Measurements from ENCODE around the gene SPACA4. TPM values are rescaled to one million over a fixed set of nuclear protein-coding genes. Genes with fewer than 3 reads are reported as not detected.
A peak's percentile ranks its signal among the peaks of the same experiment; 100 is the strongest.

Gene SPACA4
- polyA plus RNA-seq, 2 of the 4 experiments (the other 2 are of a cell fraction): 0.08 to 0.12 TPM

DNA sequence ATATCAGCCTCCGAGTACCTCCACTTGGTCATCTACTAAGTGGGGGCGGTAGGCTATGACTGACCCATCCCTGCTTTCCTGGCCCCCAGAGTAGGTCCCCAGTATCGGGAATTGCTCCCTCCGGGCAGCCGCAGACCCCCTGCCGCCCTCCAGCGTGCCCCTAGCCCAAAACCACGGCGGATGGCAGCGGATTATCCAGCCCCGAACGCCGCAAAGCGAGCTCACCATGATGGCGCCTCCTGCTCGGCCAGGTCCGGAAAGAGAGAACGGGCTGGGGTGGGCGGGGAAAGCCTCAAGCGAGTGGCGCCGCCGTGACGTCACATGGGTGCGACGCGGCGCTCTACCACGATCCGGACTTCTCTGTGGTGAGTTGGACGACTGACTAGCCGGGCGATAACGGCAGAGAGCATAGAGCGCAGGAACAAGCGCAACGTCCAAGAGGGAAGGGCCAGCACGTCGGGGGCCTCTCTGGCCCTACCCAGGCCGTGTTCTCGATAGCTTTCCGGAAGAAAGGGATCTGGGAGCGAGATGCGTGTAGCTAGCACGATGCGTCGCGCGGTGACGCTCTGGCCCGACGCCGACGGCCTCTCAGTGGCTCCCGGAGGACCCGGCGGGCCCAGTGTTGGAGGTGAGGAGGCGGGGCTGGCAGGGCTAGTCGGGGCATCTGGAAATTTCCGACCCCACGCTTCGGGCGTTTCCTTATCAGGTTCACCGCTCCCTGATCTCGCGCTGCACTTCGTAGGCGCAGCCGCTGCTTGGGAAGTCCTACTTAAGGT, 12.6 kb downstream of the SPACA4 start, which contains the start of the genes RPL18 and SPHK2 (continued):
- TF ChIP-seq, protein P1, sequence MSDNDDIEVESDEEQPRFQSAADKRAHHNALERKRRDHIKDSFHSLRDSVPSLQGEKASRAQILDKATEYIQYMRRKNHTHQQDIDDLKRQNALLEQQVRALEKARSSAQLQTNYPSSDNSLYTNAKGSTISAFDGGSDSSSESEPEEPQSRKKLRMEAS (IDR thresholded peaks at IDR 0.05): peak; percentile 98
- TF ChIP-seq TFCP2L1 (CRISPR knock-in tag; IDR thresholded peaks at IDR 0.05) (peak; percentile 76; the same call in 1 of the 2 replicates), CBX2 (IDR thresholded peaks at IDR 0.05; ENCODE audit: borderline replicate concordance, low read depth) (no peak), ESRRA (IDR thresholded peaks at IDR 0.05; ENCODE audit: borderline replicate concordance, low read length) (no peak)

GRCh38 chr19:48619692-48620585, 13.4 kb downstream of the SPACA4 start:
- WGBS (ENCODE audit: missing lambda C conversion rate): 36% methylated on average over 6 of the region's 6 CpGs
- CTCF ChIA-PET: interaction anchor here (0.6 to 5.4 kb wide), 7 partner anchors 8 to 349 kb away, joined by 3 to 55 read pairs (median 3); partner anchors contain the start of genes CA11 and SPACA4
- peak overlapping the region; percentile 78 for H3K4me2 ChIP-seq
- TF ChIP-seq CHD4 (IDR thresholded peaks at IDR 0.05; ENCODE audit: borderline replicate concordance) (peak; percentile 99), REST (IDR thresholded peaks at IDR 0.05) (no peak), NPAS2 (CRISPR knock-in tag; IDR thresholded peaks at IDR 0.05; ENCODE audit: borderline replicate concordance) (no peak), KDM5A (IDR thresholded peaks at IDR 0.05) (0 out of 2 replicates have a peak, but pooled peaks have one; percentile 14), EHF (CRISPR knock-in tag; IDR thresholded peaks at IDR 0.05) (no peak), HOXB13 (CRISPR knock-in tag; IDR thresholded peaks at IDR 0.05; ENCODE audit: low read depth) (0 out of 2 replicates have a peak, but pooled peaks have one; percentile 23), ZSCAN20 (CRISPR knock-in tag; IDR thresholded peaks at IDR 0.05) (0 out of 2 replicates have a peak, but pooled peaks have one; percentile 35), SREBF2 (IDR thresholded peaks at IDR 0.05) (no peak), HDAC2 (IDR thresholded peaks at IDR 0.05) (peak; percentile 97), TFCP2L1 (CRISPR knock-in tag; IDR thresholded peaks at IDR 0.05) (no peak; the same call in 1 of the 2 replicates), MYC (IDR thresholded peaks at IDR 0.05; ENCODE audit: borderline replicate concordance, low read length) (no peak), KDM1A (IDR thresholded peaks at IDR 0.05; ENCODE audit: low read depth) (peak; percentile 98), MAZ (IDR thresholded peaks at IDR 0.05; ENCODE audit: borderline replicate concordance, low read depth, low read length) (no peak; the same call in 1 of the 2 replicates), ELK1 (IDR thresholded peaks at IDR 0.05; ENCODE audit: low read depth, low read length) (no peak), RAD21 (conservative IDR thresholded peaks at IDR 0.05 in 1 of 2, IDR thresholded peaks at IDR 0.05 in 1 of 2) (no peak), HOXA7 (CRISPR knock-in tag; IDR thresholded peaks at IDR 0.05) (0 out of 2 replicates have a peak, but pooled peaks have one; percentile 32), RCOR1 (IDR thresholded peaks at IDR 0.05; ENCODE audit: low read depth, low read length) (no peak), CHD2 (IDR thresholded peaks at IDR 0.05; ENCODE audit: low read length, partially characterized antibody) (no peak), JUNB (IDR thresholded peaks at IDR 0.05) (no peak), CBX8 (IDR thresholded peaks at IDR 0.05) (no peak), SMC3 (IDR thresholded peaks at IDR 0.05) (no peak), JUN (IDR thresholded peaks at IDR 0.05) (no peak)
- TF ChIP-seq, protein P2, sequence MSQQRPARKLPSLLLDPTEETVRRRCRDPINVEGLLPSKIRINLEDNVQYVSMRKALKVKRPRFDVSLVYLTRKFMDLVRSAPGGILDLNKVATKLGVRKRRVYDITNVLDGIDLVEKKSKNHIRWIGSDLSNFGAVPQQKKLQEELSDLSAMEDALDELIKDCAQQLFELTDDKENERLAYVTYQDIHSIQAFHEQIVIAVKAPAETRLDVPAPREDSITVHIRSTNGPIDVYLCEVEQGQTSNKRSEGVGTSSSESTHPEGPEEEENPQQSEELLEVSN (IDR thresholded peaks at IDR 0.05; ENCODE audit: borderline replicate concordance, low read depth): no peak
- TF ChIP-seq, protein P3, sequence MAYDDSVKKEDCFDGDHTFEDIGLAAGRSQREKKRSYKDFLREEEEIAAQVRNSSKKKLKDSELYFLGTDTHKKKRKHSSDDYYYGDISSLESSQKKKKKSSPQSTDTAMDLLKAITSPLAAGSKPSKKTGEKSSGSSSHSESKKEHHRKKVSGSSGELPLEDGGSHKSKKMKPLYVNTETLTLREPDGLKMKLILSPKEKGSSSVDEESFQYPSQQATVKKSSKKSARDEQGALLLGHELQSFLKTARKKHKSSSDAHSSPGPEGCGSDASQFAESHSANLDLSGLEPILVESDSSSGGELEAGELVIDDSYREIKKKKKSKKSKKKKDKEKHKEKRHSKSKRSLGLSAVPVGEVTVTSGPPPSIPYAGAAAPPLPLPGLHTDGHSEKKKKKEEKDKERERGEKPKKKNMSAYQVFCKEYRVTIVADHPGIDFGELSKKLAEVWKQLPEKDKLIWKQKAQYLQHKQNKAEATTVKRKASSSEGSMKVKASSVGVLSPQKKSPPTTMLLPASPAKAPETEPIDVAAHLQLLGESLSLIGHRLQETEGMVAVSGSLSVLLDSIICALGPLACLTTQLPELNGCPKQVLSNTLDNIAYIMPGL (CRISPR knock-in tag; IDR thresholded peaks at IDR 0.05; ENCODE audit: borderline replicate concordance): no peak
- TF ChIP-seq, protein P1 (IDR thresholded peaks at IDR 0.05): no peak

More at GRCh38 chr19:48619692-48620585, 13.4 kb downstream of the SPACA4 start:
- peak overlapping the region; percentile 89 to 90 for H3K27ac ChIP-seq
- peak overlapping the region; percentile 68 for H3K4me3 ChIP-seq
- no peak for DNase-seq (ENCODE audit: low read depth in 1 of 2, low spot score in 1 of 2)
- peak in 1 of 2 experiments; percentile 2; a peak in 2 of 6 replicates for ATAC-seq
- FAIRE-seq: no peak
- POLR2A ChIA-PET: interaction anchor here (0.6 to 3.6 kb wide), 30 partner anchors 8 to 357 kb away, joined by 3 to 70 read pairs (median 6); partner anchors contain the start of genes CA11, DBP, IZUMO1 and KDELR1
- H3K9me3 ChIP-seq: no peaks in the 10 kb centered on the region
- peaks cover 48% of the 10 kb centered on the region for H3K4me1 ChIP-seq

All from A549 (cell line).